Left ventricle myocardium inferior (tissue), 1 donor: ENCODE data around the gene SIK3. TPM values are rescaled to one million over a fixed set of nuclear protein-coding genes. Genes with fewer than 3 reads are reported as not detected.

Experiments
- DNase-seq: peaks from one replicate; pipeline ENCODE4 v3.0.0-alpha.2; 2020
- H3K27ac ChIP-seq: fragments of 200-600 bp; replicated peaks from 2 replicates; pipeline ENCODE4 v1.8.0; 2021
- H3K27me3 ChIP-seq: fragments of 200-600 bp; 2 replicates; pipeline ENCODE4 v1.8.0; 2021; ENCODE audit warnings: low read depth
- H3K36me3 ChIP-seq: fragments of 200-600 bp; 2 replicates; pipeline ENCODE4 v1.8.0; 2021
- H3K4me1 ChIP-seq: fragments of 200-600 bp; 2 replicates; pipeline ENCODE4 v1.8.0; 2021
- H3K4me3 ChIP-seq: fragments of 200-600 bp; 2 replicates; pipeline ENCODE4 v1.8.0; 2021; ENCODE audit warnings: mild to moderate bottlenecking, moderate library complexity
- H3K9me3 ChIP-seq: fragments of 200-600 bp; replicated peaks from 2 replicates; pipeline ENCODE4 v1.8.0; 2021
- intact Hi-C: fragments of 100-400 bp; cut with micrococcal nuclease; formaldehyde crosslinking; loops from one replicate; pipeline ENCODE4 v1.11.0; 2022
- total RNA-seq: library from RNA; stranded (reverse); fragmentation: NEBNext Ultra II Directional; extraction: Animal tissue kit (Norgen Biotek cat#: 25700); gene quantifications from one replicate; pipeline ENCODE4 v1.2.1, GENCODE V29; 2021
- TF ChIP-seq, protein P1 (sequence below): fragments of 200-600 bp; IDR thresholded peaks from 2 replicates; pipeline ENCODE4 v1.8.0; 2021; ENCODE audit warnings: antibody characterized with exemption, mild to moderate bottlenecking, borderline replicate concordance
- donor health status: DM: no; HTN: yes; CAD: no; lungs with severe emphysema.

SIK3 gene
- total RNA-seq, 1 donor from 2014 or later = 36.3 TPM

DNA sequence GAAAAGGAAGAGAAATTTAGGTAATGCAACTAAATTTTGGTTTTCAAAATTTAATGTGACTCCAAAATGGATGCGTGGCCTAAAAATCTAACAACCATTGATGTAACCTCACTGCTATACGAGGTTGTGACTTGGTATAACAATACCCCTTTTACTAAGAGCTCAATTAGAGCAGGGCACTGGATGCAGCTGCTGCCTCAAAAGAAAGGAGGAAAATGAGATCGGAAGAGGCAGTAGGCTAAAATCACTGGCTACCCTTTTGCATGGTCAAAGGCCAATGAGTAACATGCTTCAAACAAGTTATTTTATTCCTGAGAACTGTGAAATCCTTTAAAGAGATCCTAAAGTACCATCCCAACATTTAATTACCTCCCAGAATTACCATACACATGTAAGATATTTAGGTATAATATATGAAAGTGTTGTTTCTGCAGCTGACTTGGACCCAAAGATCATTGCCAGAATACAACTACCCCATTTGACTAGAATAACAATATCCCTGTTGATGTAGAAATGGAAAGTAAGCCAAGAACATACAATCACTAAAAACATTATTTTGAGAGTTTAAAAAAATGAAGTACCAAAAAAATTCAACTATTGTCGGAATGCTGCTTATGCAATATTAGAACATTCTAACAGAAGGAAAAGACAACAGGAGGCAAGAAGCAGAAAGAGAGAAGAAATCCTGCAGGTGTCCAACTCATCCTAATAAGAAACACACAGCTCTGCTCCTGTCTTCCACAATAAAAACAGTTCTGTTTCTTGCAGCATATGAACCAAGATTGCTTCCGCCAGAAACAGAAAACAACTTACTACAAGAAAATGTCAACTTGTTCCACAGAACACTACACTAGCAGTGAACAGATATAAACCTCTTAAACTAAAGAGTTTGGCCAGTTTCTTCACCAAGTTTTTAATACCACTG is 15.0 kb downstream of the SIK3 start:
- H3K4me3 ChIP-seq = no peak overlapping the region
- H3K4me1 ChIP-seq = peaks cover 58% of the 10 kb centered on the region
- no peaks in the 10 kb centered on the region for H3K9me3 ChIP-seq
- no peaks in the 10 kb centered on the region for H3K27me3 ChIP-seq
- no peaks in the 10 kb centered on the region for H3K36me3 ChIP-seq
- intact Hi-C loops = no loop called here
- peak overlapping the region; percentile 4 for H3K27ac ChIP-seq
- TF ChIP-seq, protein P1, sequence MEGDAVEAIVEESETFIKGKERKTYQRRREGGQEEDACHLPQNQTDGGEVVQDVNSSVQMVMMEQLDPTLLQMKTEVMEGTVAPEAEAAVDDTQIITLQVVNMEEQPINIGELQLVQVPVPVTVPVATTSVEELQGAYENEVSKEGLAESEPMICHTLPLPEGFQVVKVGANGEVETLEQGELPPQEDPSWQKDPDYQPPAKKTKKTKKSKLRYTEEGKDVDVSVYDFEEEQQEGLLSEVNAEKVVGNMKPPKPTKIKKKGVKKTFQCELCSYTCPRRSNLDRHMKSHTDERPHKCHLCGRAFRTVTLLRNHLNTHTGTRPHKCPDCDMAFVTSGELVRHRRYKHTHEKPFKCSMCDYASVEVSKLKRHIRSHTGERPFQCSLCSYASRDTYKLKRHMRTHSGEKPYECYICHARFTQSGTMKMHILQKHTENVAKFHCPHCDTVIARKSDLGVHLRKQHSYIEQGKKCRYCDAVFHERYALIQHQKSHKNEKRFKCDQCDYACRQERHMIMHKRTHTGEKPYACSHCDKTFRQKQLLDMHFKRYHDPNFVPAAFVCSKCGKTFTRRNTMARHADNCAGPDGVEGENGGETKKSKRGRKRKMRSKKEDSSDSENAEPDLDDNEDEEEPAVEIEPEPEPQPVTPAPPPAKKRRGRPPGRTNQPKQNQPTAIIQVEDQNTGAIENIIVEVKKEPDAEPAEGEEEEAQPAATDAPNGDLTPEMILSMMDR = no peak
- no peak for DNase-seq

GRCh38 chr11:117081908-117082307 is 16.3 kb downstream of the SIK3 start:
- Histone ChIP-seq H3K4me3 (no peak overlapping the region), H3K9me3 (no peaks in the 10 kb centered on the region), H3K36me3 (no peaks in the 10 kb centered on the region), H3K27me3 (no peaks in the 10 kb centered on the region), H3K4me1 (peaks cover 62% of the 10 kb centered on the region), H3K27ac (no peak overlapping the region)
- TF ChIP-seq, protein P1 = no peak
- no peak for DNase-seq
- intact Hi-C loops = no loop called here

DNA sequence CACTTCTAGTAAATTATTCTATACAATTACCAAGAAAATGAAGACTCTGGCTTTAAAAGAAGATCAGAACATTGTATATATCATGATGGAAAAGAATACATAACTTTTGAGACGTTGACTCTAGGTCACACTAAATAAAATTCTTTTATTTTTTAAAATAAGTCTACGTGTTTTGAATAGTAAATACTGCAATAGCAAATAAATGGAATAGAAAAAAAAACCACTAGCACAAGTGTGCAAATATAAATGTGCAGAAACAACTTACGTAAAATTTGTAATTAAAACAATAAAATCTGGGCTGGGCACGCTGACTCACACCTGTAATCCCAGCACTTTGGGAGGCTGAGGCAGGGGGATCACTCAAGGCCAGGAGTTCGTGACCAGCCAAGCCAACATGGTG is 17.9 kb downstream of the SIK3 start:
- TF ChIP-seq, protein P1 = no peak
- H3K4me3 ChIP-seq = no peak overlapping the region
- H3K4me1 ChIP-seq = peaks cover 70% of the 10 kb centered on the region
- no peaks in the 10 kb centered on the region for H3K36me3 ChIP-seq
- no peak for DNase-seq
- no peaks in the 10 kb centered on the region for H3K9me3 ChIP-seq
- H3K27me3 ChIP-seq = no peaks in the 10 kb centered on the region
- H3K27ac ChIP-seq = no peak overlapping the region
- intact Hi-C loops = no loop called here

DNA sequence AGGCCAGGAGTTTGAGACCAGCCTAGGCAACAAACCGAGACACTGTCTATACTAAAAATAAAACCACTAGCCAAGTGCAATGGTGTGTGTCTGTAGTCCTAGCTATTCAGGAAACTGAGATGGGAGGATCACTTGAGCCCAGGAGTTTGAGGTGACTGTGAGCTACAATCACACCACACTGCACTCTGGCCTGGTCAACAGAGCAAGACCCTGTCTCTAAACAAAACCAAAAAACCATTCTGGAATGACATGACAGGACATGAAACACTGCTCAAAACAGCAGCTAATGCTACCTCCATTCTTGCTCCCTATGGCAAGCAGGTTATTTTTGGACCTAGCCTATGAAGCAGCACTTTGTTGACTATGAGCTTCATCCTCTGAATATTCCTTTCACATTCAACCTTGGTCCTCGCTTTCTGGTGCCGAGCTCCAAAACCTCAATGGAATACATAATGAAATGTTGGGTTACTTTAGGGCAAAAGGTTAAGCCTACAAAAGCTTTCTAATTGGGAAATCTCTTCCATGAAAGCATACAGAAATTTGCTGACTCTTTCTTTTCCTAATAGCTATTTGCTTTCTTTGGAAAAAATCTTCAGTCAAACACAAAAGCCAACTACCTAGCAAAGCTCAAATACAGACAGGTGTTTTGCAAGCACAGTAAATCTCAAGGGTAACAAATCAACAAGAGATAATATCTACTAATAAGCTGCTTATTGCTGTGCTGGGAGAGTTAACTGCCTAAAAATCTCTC is 21.1 kb downstream of the SIK3 start:
- TF ChIP-seq, protein P1 = no peak
- H3K4me3 ChIP-seq = no peak overlapping the region
- H3K36me3 ChIP-seq = no peaks in the 10 kb centered on the region
- peaks cover 65% of the 10 kb centered on the region for H3K4me1 ChIP-seq
- peak overlapping the region; percentile 23 for H3K27ac ChIP-seq
- no peaks in the 10 kb centered on the region for H3K27me3 ChIP-seq
- intact Hi-C loops = no loop called here
- no peak for DNase-seq
- H3K9me3 ChIP-seq = no peaks in the 10 kb centered on the region

- no peak for DNase-seq
- Histone ChIP-seq H3K4me1 (peaks cover 73% of the 10 kb centered on the region), H3K9me3 (no peaks in the 10 kb centered on the region), H3K36me3 (no peaks in the 10 kb centered on the region), H3K27ac (no peak overlapping the region), H3K4me3 (no peak overlapping the region), H3K27me3 (no peaks in the 10 kb centered on the region)
- intact Hi-C loops = no loop called here
- TF ChIP-seq, protein P1 = no peak
These were observed 23.0 kb downstream of the SIK3 start for GRCh38 chr11:117075186-117075585.
